Tibial artery (tissue), 4 donors: ENCODE results near the gene NIBAN1.

Experiments
- DNase-seq, 2 donors: peaks; one replicate each; pipeline ENCODE4 v3.0.0-alpha.2; 2019
- H3K27ac ChIP-seq, 2 donors: fragments of 200-600 bp; sonication (generic) in 1 of 2; 1 replicate in 1 of 2; 2 replicates in 1 of 2; pipeline ENCODE4 v1.5.1; 2018 to 2019; ENCODE audit warnings: mild to moderate bottlenecking in 1 of 2
- H3K27me3 ChIP-seq, 2 donors: fragments of 200-600 bp; sonication (generic) in 1 of 2; one replicate each; pipeline versions ENCODE4 v1.5.1 to v1.6.0; 2016 to 2019
- H3K36me3 ChIP-seq, 3 donors: fragments of 200-600 bp; sonication (generic) in 2 of 3; one replicate each; pipeline ENCODE4 v1.5.1; 2016 to 2019; ENCODE audit warnings: mild to moderate bottlenecking in 2 of 3
- H3K4me1 ChIP-seq, 4 donors: fragments of 200-600 bp; sonication (generic) in 2 of 4; 1 replicate in 3 of 4; 2 replicates in 1 of 4; pipeline ENCODE4 v1.5.1; 2016 to 2019
- H3K4me3 ChIP-seq, 2 donors: fragments of 200-600 bp; sonication (generic) in 1 of 2; 1 replicate in 1 of 2; 2 replicates in 1 of 2; pipeline ENCODE4 v1.5.1; 2018 to 2019; ENCODE audit warnings: mild to moderate bottlenecking in 2 of 2
- H3K9me3 ChIP-seq, 3 donors: fragments of 200-600 bp; sonication (generic) in 1 of 3; one replicate each; pipeline ENCODE4 v1.5.1; 2016 to 2019
- CTCF ChIP-seq, 2 experiments: fragments of 200-600 bp in 1 of 2; fragments of 450-650 bp in 1 of 2; IDR thresholded peaks; one replicate each; pipeline ENCODE4 v1.5.1; 2017 to 2019; ENCODE audit warnings: antibody characterized with exemption in 2 of 2, mild to moderate bottlenecking in 1 of 2, moderate library complexity in 1 of 2
- intact Hi-C: fragments of 100-400 bp; cut with DNase I; formaldehyde crosslinking; loops from one replicate; pipeline ENCODE4 v1.15.0; 2023; ENCODE audit warnings: low total_unique reads

The NIBAN1 gene

GRCh38 chr1:184980726-184981125 is 6.4 kb upstream of the NIBAN1 start:
- H3K27me3 ChIP-seq: no peaks in the 10 kb centered on the region
- TF ChIP-seq CTCF (IDR thresholded peaks at IDR 0.05): no peak
- no peak overlapping the region for H3K4me3 ChIP-seq
- intact Hi-C loops: no loop called here
- no peaks in the 10 kb centered on the region for H3K36me3 ChIP-seq
- H3K27ac ChIP-seq: no peak overlapping the region
- no peaks in the 10 kb centered on the region for H3K9me3 ChIP-seq
- no peak for DNase-seq
- H3K4me1 ChIP-seq: peaks cover 0 to 6% (median 0%) of the 10 kb centered on the region in 4 donors

GRCh38 chr1:184975208-184975870 is 1.0 kb upstream of the NIBAN1 start:
- no peak for TF ChIP-seq CTCF (IDR thresholded peaks at IDR 0.05)
- H3K4me1 ChIP-seq: peaks cover 0 to 31% (median 17%) of the 10 kb centered on the region in 4 donors
- H3K4me3 ChIP-seq: peak overlapping the region; percentile 92 to 97
- DNase-seq: no peak
- peak overlapping the region; percentile 93 to 95 for H3K27ac ChIP-seq
- no peaks in the 10 kb centered on the region for H3K9me3 ChIP-seq
- intact Hi-C loops: loop anchor here (10.0 kb wide), 1 partner anchor 91 kb away; no protein-coding TSS in a partner anchor
- H3K36me3 ChIP-seq: no peaks in the 10 kb centered on the region
- no peaks in the 10 kb centered on the region for H3K27me3 ChIP-seq

- H3K9me3 ChIP-seq: no peaks in the 10 kb centered on the region
- intact Hi-C loops: loop anchor here (5.0 to 10.0 kb wide), 2 partner anchors 90 to 147 kb away; no protein-coding TSS in a partner anchor
- H3K27ac ChIP-seq: peak overlapping the region; percentile 93 to 95
- DNase-seq: no peak
- H3K27me3 ChIP-seq: no peaks in the 10 kb centered on the region
- no peaks in the 10 kb centered on the region for H3K36me3 ChIP-seq
- no peak for TF ChIP-seq CTCF (IDR thresholded peaks at IDR 0.05)
- peaks cover 0 to 37% (median 19%) of the 10 kb centered on the region in 4 donors for H3K4me1 ChIP-seq
- H3K4me3 ChIP-seq: peak overlapping the region; percentile 92 to 97
Observed at GRCh38 chr1:184974837-184975115, 468 bp upstream of the NIBAN1 start.

GRCh38 chr1:184973272-184974055 is 844 bp downstream of the NIBAN1 start:
- peak overlapping the region; percentile 93 to 95 for H3K27ac ChIP-seq
- H3K36me3 ChIP-seq: no peaks in the 10 kb centered on the region
- no peak for TF ChIP-seq CTCF (IDR thresholded peaks at IDR 0.05)
- peak overlapping the region; percentile 92 to 97 for H3K4me3 ChIP-seq
- H3K4me1 ChIP-seq: peaks cover 0 to 50% (median 26%) of the 10 kb centered on the region in 4 donors
- H3K9me3 ChIP-seq: no peaks in the 10 kb centered on the region
- intact Hi-C loops: loop anchor here (5.0 to 10.0 kb wide), 2 partner anchors 89 to 146 kb away; no protein-coding TSS in a partner anchor
- peak; percentile 47 to 77 for DNase-seq
- H3K27me3 ChIP-seq: no peaks in the 10 kb centered on the region

GRCh38 chr1:184972315-184973055 is 1.8 kb downstream of the NIBAN1 start:
- Histone ChIP-seq H3K4me3 (peak overlapping the region; percentile 92 to 97), H3K27me3 (no peaks in the 10 kb centered on the region), H3K9me3 (no peaks in the 10 kb centered on the region), H3K4me1 (peaks cover 0 to 56% (median 30%) of the 10 kb centered on the region in 4 donors), H3K27ac (peak overlapping the region; percentile 93 to 95), H3K36me3 (no peaks in the 10 kb centered on the region)
- DNase-seq: no peak
- intact Hi-C loops: loop anchor here (5.0 to 10.0 kb wide), 2 partner anchors 88 to 145 kb away; no protein-coding TSS in a partner anchor
- TF ChIP-seq CTCF (IDR thresholded peaks at IDR 0.05): no peak
